Memory B cell (primary cell): ENCODE measurements around the gene NCBP3.

Experiments used
- ATAC-seq: fragments of 150-1000 bp; cut with Tn5 transposase; 2 replicates; pipeline ENCODE4 v1.10.0; 2021; ENCODE audit warnings: low read depth, mild to moderate bottlenecking, moderate library complexity
- DNase-seq, 2 donors: peaks; one replicate each; pipeline ENCODE4 v3.0.0; 2022; ENCODE audit warnings: low spot score in 2 of 2
- H3K27ac Mint-ChIP-seq: one replicate; pipeline ENCODE4 v1.8.0; 2022; ENCODE audit warnings: mild to moderate bottlenecking, moderate library complexity, mixed read lengths
- H3K27me3 Mint-ChIP-seq: one replicate; pipeline ENCODE4 v1.8.0; 2022; ENCODE audit warnings: mixed read lengths
- H3K36me3 Mint-ChIP-seq: one replicate; pipeline ENCODE4 v1.8.0; 2022; ENCODE audit warnings: mild to moderate bottlenecking, mixed read lengths
- H3K4me1 Mint-ChIP-seq: one replicate; pipeline ENCODE4 v1.8.0; 2022; ENCODE audit warnings: mixed read lengths
- H3K4me3 Mint-ChIP-seq: one replicate; pipeline ENCODE4 v1.8.0; 2022; ENCODE audit warnings: mild to moderate bottlenecking, moderate library complexity, mixed read lengths
- H3K9me3 Mint-ChIP-seq: one replicate; pipeline ENCODE4 v1.8.0; 2022; ENCODE audit warnings: mixed read lengths

Gene NCBP3

GRCh38 chr17:3888343-3889171, 42.5 kb upstream of the NCBP3 start:
- Mint-ChIP-seq H3K36me3 (no peaks in the 10 kb centered on the region), H3K27ac (no peak overlapping the region), H3K27me3 (no peaks in the 10 kb centered on the region), H3K4me1 (peaks cover 35% of the 10 kb centered on the region), H3K9me3 (no peaks in the 10 kb centered on the region), H3K4me3 (no peak overlapping the region)
- ATAC-seq: no peak
- DNase-seq: no peak

DNA sequence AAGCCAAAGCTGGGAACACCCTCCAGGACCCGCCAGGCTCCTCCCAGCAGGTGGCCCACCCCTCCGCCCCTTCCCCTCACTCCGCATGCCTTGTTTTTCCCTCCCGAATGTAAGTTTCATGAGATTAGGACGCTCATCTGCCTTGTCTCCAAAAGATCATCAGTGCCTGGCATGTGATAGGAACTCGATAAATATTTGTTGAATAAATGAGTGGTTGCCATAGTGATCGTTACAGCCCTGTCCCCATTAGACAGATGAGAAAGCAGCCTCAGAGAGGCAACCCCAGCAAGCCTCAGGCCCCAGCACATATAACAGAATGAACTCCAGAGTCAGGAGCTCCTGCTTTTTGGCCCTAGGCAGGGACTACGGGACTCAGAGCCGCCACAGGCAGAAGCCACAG, 41.8 kb upstream of the NCBP3 start:
- no peaks in the 10 kb centered on the region for H3K27me3 Mint-ChIP-seq

GRCh38 chr17:3887394-3887793, 41.3 kb upstream of the NCBP3 start:
- DNase-seq (no peak), ATAC-seq (no peak)
- Mint-ChIP-seq H3K27me3 (no peaks in the 10 kb centered on the region), H3K4me3 (peak overlapping the region; percentile 69), H3K9me3 (no peaks in the 10 kb centered on the region), H3K4me1 (peaks cover 32% of the 10 kb centered on the region), H3K27ac (peak overlapping the region; percentile 90), H3K36me3 (no peaks in the 10 kb centered on the region)

More for the DNA sequence above, 41.8 kb upstream of the NCBP3 start:
- Mint-ChIP-seq H3K4me3 (no peak overlapping the region), H3K36me3 (no peaks in the 10 kb centered on the region), H3K27ac (peak overlapping the region; percentile 90), H3K9me3 (no peaks in the 10 kb centered on the region), H3K4me1 (peaks cover 32% of the 10 kb centered on the region)
- DNase-seq (no peak), ATAC-seq (no peak)

- Mint-ChIP-seq H3K4me3 (peak overlapping the region; percentile 69), H3K36me3 (no peaks in the 10 kb centered on the region), H3K27me3 (no peaks in the 10 kb centered on the region), H3K9me3 (no peaks in the 10 kb centered on the region), H3K4me1 (peaks cover 29% of the 10 kb centered on the region), H3K27ac (peak overlapping the region; percentile 90)
- DNase-seq (no peak), ATAC-seq (peak; percentile 82)
Observed at GRCh38 chr17:3886776-3887175, 40.7 kb upstream of the NCBP3 start.

GRCh38 chr17:3885970-3886369, 39.9 kb upstream of the NCBP3 start:
- no peak for DNase-seq

DNA sequence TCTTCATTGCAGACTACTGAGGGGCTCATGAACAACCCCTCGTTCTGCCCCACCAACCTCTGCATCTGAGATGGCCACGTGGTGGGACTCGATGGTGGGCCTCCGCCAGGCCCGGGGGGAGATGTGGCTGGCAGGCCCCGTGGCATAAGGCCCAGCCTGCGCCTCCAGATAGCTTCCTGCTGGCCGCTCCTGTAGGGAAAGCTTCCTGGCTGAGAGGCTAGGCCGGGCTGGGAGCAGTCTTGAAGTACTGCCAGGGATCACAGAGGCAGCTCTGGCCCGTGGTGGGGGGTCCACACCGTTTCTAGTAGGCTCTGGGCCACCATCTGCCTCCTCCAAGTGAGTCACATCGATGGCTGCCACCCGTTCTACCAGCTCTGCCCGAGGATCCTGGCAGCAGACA, 39.2 kb upstream of the NCBP3 start:
- H3K27ac Mint-ChIP-seq: peak overlapping the region; percentile 18
- no peaks in the 10 kb centered on the region for H3K27me3 Mint-ChIP-seq

More at GRCh38 chr17:3885970-3886369, 39.9 kb upstream of the NCBP3 start:
- Mint-ChIP-seq H3K27me3 (no peaks in the 10 kb centered on the region), H3K27ac (no peak overlapping the region), H3K36me3 (no peaks in the 10 kb centered on the region), H3K9me3 (no peaks in the 10 kb centered on the region), H3K4me3 (no peak overlapping the region), H3K4me1 (peaks cover 22% of the 10 kb centered on the region)
- ATAC-seq: no peak

GRCh38 chr17:3884188-3884587, 38.1 kb upstream of the NCBP3 start:
- Mint-ChIP-seq H3K4me3 (no peak overlapping the region), H3K27me3 (no peaks in the 10 kb centered on the region), H3K9me3 (no peaks in the 10 kb centered on the region), H3K27ac (no peak overlapping the region), H3K36me3 (no peaks in the 10 kb centered on the region), H3K4me1 (peaks cover 15% of the 10 kb centered on the region)
- ATAC-seq (no peak), DNase-seq (no peak)

More for the DNA sequence above, 39.2 kb upstream of the NCBP3 start:
- Mint-ChIP-seq H3K36me3 (no peaks in the 10 kb centered on the region), H3K9me3 (no peaks in the 10 kb centered on the region), H3K4me1 (peaks cover 16% of the 10 kb centered on the region), H3K4me3 (no peak overlapping the region)
- ATAC-seq (no peak), DNase-seq (no peak)

- H3K4me1 Mint-ChIP-seq: peaks cover 11% of the 10 kb centered on the region
- DNase-seq (no peak), ATAC-seq (no peak)
- H3K27me3 Mint-ChIP-seq: no peaks in the 10 kb centered on the region
- no peak overlapping the region for H3K4me3 Mint-ChIP-seq
- H3K9me3 Mint-ChIP-seq: no peaks in the 10 kb centered on the region
- H3K27ac Mint-ChIP-seq: no peak overlapping the region
- H3K36me3 Mint-ChIP-seq: no peaks in the 10 kb centered on the region
Observed at GRCh38 chr17:3882276-3882675, 36.2 kb upstream of the NCBP3 start.

DNA sequence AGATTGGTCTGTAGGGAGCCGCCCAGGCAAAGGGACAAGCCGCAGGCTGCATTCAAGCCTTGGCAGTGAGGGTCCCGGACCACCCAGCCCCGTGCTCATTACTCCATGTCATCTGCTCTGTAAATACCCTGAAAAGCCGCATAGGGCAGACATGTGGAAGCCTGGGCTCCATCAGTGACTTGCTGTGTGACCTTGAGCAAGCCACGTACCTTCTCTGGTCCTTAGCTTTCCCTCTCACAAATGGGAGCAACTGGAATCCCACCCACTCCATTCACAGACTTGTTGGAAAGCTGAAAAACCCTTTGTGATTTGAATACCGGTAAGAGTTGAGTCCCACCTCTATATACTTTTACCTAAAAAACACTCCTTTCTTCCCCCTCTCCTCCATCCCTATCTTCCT, 34.9 kb upstream of the NCBP3 start:
- Mint-ChIP-seq H3K4me3 (no peak overlapping the region), H3K27ac (no peak overlapping the region), H3K9me3 (no peaks in the 10 kb centered on the region), H3K36me3 (no peaks in the 10 kb centered on the region), H3K4me1 (no peaks in the 10 kb centered on the region), H3K27me3 (no peaks in the 10 kb centered on the region)
- ATAC-seq (no peak), DNase-seq (no peak)

- Mint-ChIP-seq H3K4me1 (no peaks in the 10 kb centered on the region), H3K27me3 (no peaks in the 10 kb centered on the region), H3K27ac (no peak overlapping the region), H3K4me3 (no peak overlapping the region), H3K36me3 (peaks cover 2% of the 10 kb centered on the region), H3K9me3 (no peaks in the 10 kb centered on the region)
- ATAC-seq (no peak), DNase-seq (no peak)
Observed at GRCh38 chr17:3879591-3880417, 33.8 kb upstream of the NCBP3 start.

DNA sequence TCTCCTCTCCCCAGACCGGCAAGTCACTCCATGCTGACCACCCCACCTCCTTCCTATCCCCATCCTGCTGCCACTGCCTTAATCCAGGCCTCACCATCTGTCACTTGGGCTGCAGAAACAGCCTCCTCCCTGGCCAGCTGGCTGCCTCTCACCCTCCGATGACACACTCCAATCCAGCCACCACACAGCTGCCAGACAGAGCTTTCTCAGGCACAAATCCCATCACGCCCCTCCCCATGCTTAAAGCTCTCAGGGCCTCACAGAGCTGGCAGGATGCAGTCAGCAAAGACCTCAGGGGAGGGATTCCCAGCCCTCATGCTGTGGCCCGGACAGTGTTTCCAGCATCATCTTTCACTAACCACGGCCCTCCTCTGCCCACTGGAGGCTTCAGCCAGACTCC, 33.1 kb upstream of the NCBP3 start:
- Mint-ChIP-seq H3K36me3 (peaks cover 2% of the 10 kb centered on the region), H3K4me1 (no peaks in the 10 kb centered on the region), H3K9me3 (no peaks in the 10 kb centered on the region), H3K27me3 (no peaks in the 10 kb centered on the region), H3K27ac (no peak overlapping the region), H3K4me3 (no peak overlapping the region)
- DNase-seq: no peak
- no peak for ATAC-seq

- DNase-seq: no peak
- Mint-ChIP-seq H3K27ac (no peak overlapping the region), H3K36me3 (peaks cover 5% of the 10 kb centered on the region), H3K27me3 (no peaks in the 10 kb centered on the region), H3K4me3 (no peak overlapping the region), H3K4me1 (no peaks in the 10 kb centered on the region), H3K9me3 (no peaks in the 10 kb centered on the region)
- no peak for ATAC-seq
Observed at GRCh38 chr17:3877220-3877619, 31.2 kb upstream of the NCBP3 start.

DNA sequence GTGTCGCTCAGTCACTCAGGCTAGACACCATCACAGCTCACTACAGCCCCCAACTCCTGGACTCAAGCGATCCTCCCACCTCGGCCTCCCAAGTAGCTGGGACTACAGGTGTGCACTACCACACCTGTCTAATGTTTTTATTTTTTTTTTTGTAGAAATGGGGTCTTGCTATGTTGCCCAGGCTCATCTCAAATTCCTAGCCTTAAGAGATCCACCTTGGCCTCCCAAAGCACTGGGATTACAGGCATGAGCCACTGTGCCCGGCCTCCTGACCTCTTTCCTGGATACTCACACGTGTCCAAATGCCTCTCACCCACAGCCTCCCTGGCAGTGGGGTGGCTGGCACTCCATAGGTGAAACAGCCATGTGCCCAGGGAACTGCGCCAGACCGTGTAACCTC, 29.3 kb upstream of the NCBP3 start:
- no peaks in the 10 kb centered on the region for H3K27me3 Mint-ChIP-seq
- ATAC-seq (no peak), DNase-seq (no peak)
- no peaks in the 10 kb centered on the region for H3K9me3 Mint-ChIP-seq
- peaks cover 9% of the 10 kb centered on the region for H3K36me3 Mint-ChIP-seq
- H3K4me3 Mint-ChIP-seq: no peak overlapping the region
- peaks cover 2% of the 10 kb centered on the region for H3K4me1 Mint-ChIP-seq
- H3K27ac Mint-ChIP-seq: no peak overlapping the region

DNA sequence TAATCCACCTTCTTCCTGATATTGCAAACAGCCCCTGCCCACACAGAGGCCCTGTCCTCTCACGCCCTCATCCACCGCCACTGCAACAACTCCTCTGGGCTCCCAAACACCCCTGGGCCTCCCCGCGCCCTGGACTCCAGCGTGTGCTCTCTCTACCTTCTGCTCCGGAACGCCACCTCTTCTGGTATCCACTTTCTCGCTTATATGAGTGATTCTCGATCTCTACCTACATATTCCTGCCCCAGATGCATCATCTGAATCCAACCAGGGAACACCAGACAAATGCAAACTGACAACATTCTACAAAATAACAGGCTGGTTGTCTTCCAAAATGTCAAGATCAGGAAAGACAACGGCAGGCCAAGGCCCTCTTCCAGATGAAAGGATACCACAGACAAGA, 27.8 kb upstream of the NCBP3 start:
- peaks cover 9% of the 10 kb centered on the region for H3K36me3 Mint-ChIP-seq
- no peak overlapping the region for H3K4me3 Mint-ChIP-seq
- no peak for DNase-seq
- no peaks in the 10 kb centered on the region for H3K27me3 Mint-ChIP-seq
- no peak for ATAC-seq
- no peak overlapping the region for H3K27ac Mint-ChIP-seq
- no peaks in the 10 kb centered on the region for H3K9me3 Mint-ChIP-seq
- peaks cover 2% of the 10 kb centered on the region for H3K4me1 Mint-ChIP-seq
